Esophagus squamous epithelium (tissue), 4 donors: Measurements from ENCODE around the gene TRAPPC6A.

Experiments
- POLR2A ChIP-seq, 4 donors: fragments of 450-650 bp; IDR thresholded peaks; one replicate each; pipeline ENCODE4 v1.6.1; 2017; ENCODE audit warnings: antibody characterized with exemption in 4 of 4, mild to moderate bottlenecking in 4 of 4, moderate library complexity in 3 of 4
- TF ChIP-seq, protein P1 (sequence below), 6 experiments: fragments of 450-650 bp in 4 of 6; fragments of 200-600 bp in 2 of 6; sonication (generic) in 2 of 6; IDR thresholded peaks; one replicate each; pipeline ENCODE4 v1.5.1; 2016 to 2019; ENCODE audit warnings: antibody characterized with exemption in 6 of 6, mild to moderate bottlenecking in 4 of 6, moderate library complexity in 4 of 6

DNA sequence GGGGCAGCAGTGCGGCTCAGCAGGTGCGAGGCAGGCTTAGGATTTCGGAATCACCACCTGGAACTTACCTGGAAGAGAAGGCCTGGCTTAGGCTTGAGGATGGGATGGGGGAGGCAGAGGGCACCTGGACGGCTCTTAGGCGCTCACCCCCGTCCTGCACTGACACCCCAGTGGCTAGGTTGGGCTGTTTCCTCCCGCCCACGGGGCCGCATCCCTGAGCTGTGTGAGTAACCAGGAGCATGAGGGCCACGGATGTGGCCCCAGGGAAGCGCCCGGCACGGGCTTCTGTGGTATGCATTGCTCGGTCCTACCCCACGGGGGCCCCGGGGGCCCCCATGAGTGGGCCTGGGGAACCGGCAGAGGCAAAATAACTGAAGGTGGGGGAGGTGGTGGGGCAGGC, 14.9 kb downstream of the TRAPPC6A start:
- TF ChIP-seq, protein P1, sequence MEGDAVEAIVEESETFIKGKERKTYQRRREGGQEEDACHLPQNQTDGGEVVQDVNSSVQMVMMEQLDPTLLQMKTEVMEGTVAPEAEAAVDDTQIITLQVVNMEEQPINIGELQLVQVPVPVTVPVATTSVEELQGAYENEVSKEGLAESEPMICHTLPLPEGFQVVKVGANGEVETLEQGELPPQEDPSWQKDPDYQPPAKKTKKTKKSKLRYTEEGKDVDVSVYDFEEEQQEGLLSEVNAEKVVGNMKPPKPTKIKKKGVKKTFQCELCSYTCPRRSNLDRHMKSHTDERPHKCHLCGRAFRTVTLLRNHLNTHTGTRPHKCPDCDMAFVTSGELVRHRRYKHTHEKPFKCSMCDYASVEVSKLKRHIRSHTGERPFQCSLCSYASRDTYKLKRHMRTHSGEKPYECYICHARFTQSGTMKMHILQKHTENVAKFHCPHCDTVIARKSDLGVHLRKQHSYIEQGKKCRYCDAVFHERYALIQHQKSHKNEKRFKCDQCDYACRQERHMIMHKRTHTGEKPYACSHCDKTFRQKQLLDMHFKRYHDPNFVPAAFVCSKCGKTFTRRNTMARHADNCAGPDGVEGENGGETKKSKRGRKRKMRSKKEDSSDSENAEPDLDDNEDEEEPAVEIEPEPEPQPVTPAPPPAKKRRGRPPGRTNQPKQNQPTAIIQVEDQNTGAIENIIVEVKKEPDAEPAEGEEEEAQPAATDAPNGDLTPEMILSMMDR (IDR thresholded peaks at IDR 0.05) = no peak
- no peak for TF ChIP-seq POLR2A (IDR thresholded peaks at IDR 0.05)
